Measurements from ENCODE around the gene PRTFDC1.

Gene PRTFDC1

GRCh38 chr10:24917979-24918378 lies 34.4 kb downstream of the PRTFDC1 start:
- no peak overlapping the region for H3K4me3 ChIP-seq (ENCODE audit: low read depth, low read length)
- TF ChIP-seq CTCF (IDR thresholded peaks at IDR 0.05; ENCODE audit: low read depth, low read length) = no peak

GRCh38 chr10:24917493-24917892 lies 34.9 kb downstream of the PRTFDC1 start:
- H3K4me3 ChIP-seq (ENCODE audit: low read depth, low read length) = no peak overlapping the region
- no peak for TF ChIP-seq CTCF (IDR thresholded peaks at IDR 0.05; ENCODE audit: low read depth, low read length)

GRCh38 chr10:24916365-24916764 lies 36.0 kb downstream of the PRTFDC1 start:
- no peak overlapping the region for H3K4me3 ChIP-seq (ENCODE audit: low read depth, low read length)
- no peak for TF ChIP-seq CTCF (IDR thresholded peaks at IDR 0.05; ENCODE audit: low read depth, low read length)

- no peak for TF ChIP-seq CTCF (IDR thresholded peaks at IDR 0.05; ENCODE audit: low read depth, low read length)
- H3K4me3 ChIP-seq (ENCODE audit: low read depth, low read length) = no peak overlapping the region
Observed at GRCh38 chr10:24915304-24915703, 37.1 kb downstream of the PRTFDC1 start.

- H3K4me3 ChIP-seq (ENCODE audit: low read depth, low read length) = no peak overlapping the region
- no peak for TF ChIP-seq CTCF (IDR thresholded peaks at IDR 0.05; ENCODE audit: low read depth, low read length)
Observed at GRCh38 chr10:24914148-24914547, 38.3 kb downstream of the PRTFDC1 start.

GRCh38 chr10:24912215-24912614 lies 40.2 kb downstream of the PRTFDC1 start:
- no peak overlapping the region for H3K4me3 ChIP-seq (ENCODE audit: low read depth, low read length)
- TF ChIP-seq CTCF (IDR thresholded peaks at IDR 0.05; ENCODE audit: low read depth, low read length) = no peak

GRCh38 chr10:24911029-24911428 lies 41.4 kb downstream of the PRTFDC1 start:
- no peak for TF ChIP-seq CTCF (IDR thresholded peaks at IDR 0.05; ENCODE audit: low read depth, low read length)
- no peak overlapping the region for H3K4me3 ChIP-seq (ENCODE audit: low read depth, low read length)

Data from WI38 (cell line).